Inferior parietal cortex (tissue), 1 donor: ENCODE measurements around the gene TAF4B.
"Not testable (repeated sequence)": the region's sequence is repeated elsewhere in the genome, so short reads cannot be mapped to it uniquely, and the experiment has no call there.

Experiments used
- DNase-seq: peaks from one replicate; pipeline ENCODE4 v3.0.0-alpha.2; 2016; ENCODE audit errors: extremely low spot score

Gene TAF4B

DNA sequence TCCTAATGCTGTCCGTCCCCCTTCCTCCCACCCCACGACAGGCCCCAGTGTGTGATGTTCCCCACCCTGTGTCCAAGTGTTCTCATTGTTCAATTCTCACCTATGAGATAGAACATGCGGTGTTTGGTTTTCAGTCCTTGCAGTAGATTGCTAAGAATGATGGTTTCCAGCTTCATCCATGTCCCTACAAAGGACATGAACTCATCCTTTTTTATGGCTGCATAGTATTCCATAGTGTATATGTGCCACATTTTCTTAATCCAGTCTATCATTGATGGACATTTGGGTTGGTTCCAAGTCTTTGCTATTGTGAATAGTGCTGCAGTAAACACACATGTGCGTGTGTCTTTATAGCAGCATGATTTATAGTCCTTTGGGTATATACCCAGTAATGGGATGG, 12.5 kb downstream of the TAF4B start:
- DNase-seq: not testable (repeated sequence)

DNA sequence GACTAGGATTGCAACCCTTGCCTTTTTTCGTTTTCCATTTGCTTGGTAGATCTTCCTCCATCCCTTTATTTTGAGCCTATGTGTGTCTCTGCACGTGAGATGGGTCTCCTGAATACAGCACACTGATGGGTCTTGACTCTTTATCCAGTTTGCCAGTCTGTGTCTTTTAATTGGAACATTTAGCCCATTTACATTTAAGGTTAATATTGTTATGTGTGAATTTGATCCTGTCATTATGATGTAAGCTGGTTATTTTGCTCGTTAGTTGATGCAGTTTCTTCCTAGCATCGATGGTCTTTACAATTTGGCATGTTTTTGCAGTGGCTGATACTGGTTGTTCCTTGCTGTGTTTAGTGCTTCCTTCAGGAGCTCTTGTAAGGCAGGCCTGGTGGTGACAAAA, 16.1 kb downstream of the TAF4B start:
- not testable (repeated sequence) for DNase-seq

DNA sequence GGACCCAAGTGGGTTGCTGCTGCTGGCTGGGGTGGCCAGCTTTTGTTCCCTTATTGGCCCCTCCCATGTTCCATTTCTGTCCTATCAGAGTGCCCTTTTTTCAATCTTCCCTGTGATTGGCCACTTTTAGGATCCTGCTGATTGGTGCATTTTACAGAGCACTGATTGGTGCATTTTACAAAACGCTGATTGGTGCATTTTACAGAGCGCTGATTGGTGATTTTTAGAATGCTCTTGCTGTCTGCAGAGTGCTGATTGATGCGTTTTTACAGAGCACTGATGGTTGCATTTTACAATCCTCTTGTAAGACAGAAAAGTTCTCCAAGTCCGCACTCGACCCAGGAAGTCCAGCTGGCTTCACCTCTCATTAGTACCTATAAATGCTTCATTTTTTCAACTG, 19.2 kb downstream of the TAF4B start:
- DNase-seq: not testable (repeated sequence)

DNA sequence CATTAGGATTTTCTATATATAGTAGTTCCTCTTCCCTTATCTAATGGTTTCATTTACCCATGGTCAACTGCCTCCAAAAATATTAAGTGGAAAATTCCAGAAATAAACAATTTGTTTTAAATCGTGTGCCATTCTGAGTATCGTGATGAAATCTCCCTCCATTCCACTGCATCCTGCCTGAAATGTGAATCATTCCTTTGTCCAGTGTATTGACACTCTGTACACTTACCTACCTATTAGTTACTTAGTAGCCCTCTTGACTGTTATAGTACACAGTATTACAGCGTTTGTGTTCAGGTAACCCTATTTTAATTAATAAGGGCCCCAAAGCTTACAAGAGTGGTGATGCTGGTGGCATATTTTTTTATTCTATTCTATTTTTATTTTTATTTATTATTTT, 26.2 kb downstream of the TAF4B start:
- DNase-seq: no peak

DNA sequence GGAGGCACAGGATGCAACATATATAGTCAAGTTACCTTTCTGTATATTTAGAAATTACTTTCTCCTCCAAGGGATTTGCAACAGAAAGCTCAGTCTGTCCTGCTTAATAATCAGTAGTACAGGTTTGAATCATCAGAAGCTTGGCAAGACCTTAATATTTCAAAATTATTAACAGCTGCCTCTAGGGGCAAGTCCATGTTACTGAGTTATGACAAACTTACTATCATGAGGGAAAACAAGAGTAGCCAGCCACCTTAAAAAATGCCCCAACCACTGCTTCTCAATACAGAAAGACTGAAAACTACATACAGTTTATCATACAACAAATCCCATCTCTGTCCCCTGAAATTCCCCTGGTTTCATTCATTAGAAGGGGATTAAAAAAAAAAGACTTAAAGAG, 28.6 kb downstream of the TAF4B start:
- DNase-seq: not testable (repeated sequence)

DNA sequence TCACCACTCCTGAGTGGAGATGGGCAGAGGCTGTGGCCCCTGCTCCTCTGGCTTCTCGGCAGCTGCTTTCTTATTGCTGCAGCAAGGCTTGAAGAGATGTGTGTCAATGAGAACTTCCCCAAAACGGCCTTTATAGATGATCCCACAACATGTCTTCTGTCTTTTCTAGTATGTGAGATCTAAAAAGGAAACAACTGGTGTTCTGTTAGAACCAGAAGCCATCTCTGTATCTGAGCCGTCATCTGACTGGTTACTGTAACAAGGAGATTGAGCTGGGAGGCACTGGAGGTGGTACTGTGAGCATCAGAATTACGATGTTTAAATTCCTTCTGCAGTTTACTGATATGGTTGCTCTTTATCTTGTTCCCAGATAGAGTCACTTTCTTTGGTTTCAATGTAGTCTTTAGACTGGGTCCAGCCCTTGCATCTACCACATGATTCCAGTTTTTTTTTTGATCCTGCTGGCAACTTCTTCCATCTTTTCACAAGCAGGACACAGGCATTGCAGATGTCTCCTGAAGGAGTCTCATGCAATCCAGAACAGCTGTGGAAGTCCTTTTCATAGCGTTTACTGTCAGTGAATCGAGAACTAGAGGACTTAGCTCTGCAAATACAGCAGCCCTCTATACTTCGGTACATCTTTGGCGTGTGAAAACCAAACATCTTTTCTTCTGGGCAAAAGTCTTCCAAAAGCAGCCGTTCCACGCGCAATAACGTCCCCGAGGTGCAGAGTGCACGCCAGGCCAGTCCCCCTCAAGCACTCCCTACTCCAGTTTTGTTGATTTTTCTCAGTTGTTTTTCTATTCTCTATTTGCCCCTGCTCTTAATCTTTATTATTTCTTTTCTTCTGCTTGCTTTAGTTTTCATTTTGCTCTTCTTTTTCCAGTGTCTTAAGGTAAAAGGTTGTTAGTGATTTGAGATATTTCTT, 29.7 kb downstream of the TAF4B start:
- DNase-seq: peak; percentile 29

DNA sequence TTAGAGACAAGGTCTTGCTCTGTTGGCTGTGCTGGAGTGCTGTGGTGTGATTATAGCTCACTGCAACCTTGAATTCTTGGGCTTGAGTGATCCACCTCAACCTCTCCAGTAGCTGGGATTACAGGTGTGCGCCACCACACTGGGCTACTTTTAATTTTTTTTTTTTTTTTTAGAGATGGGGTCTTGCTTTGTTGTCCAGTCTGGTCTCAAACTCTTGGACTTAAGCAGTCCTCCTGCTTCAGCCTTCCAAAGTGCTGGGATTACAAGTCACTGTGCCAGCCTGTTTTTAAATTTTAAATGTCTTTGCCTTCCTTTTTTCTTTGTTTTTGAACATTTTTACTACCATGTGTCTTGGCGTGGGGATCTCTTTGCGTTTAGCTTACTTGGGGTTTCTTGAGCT, 32.5 kb downstream of the TAF4B start:
- DNase-seq: no peak

DNA sequence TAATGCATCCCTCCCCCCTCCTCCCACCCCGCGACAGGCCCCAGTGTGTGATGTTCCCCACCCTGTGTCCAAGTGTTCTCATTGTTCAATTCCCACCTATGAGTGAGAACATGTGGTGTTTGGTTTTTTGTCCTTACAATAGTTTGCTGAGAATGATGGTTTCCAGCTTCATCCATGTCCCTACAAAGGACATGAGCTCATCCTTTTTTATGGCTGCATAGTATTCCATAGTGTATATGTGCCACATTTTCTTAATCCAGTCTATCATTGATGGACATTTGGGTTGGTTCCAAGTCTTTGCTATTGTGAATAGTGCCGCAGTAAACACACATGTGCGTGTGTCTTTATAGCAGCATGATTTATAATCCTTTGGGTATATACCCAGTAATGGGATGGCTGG, 33.2 kb downstream of the TAF4B start:
- not testable (repeated sequence) for DNase-seq

DNA sequence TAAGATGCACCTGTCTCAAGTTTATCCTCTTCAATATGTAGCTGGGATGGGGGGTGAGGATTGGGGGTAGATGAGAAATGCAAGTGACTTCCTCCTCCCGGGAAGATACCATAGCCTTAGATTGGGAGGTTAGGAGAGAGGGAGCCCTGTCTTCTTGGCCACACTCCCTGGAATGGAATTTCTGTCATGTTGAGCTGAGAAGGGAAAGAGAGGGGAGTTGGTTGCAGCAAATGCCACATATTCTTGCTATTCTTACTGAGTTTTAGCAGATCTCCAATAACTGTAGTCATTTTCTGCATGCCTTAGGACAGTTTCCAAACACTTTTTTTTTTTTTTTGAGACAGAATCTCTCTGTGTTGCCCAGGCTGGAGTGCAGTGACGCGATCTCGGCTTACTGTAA, 35.9 kb downstream of the TAF4B start:
- DNase-seq: no peak

DNA sequence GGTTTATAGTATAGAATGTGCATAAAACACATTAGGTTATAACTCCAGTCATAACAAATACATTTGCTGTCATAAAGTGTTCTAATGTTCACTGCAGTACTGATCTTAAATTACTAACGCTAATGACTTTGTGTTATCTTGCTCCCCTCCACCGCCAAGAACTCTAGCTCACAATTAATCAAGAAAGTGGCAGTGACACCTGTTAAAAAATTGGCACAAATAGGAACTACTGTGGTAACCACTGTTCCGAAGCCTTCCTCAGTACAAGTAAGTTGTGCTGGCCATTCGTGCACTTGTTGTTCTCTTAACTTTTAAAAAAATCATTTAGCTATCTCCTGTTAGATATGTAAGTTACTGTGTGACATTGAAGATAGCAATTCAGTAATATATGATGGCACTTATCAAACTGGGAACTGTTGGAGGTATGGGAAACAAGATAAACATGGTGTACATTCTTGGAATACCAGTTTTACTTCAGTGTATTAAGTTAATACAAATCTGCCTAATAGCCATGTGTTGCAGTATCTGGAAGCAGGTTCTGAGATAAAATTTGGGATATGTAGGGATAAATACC, 41.2 kb downstream of the TAF4B start:
- DNase-seq: no peak

DNA sequence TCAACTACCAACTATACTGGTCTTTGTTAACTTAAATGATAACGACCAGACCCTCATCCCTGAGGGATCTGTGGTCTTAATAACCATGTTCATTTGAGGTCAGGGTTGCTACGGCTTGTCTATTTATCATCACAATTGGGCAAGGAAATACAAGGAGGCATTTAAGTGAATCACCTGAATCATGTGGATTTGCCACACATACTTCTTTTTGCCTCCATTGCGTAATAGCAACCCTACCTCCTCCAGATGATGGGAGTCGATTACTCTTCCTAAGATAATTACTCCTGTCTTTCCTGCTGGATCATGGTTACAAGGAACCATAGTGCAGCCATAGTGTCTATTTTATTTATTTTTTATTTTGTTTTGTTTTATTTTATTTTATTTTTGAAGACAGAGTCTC, 42.2 kb downstream of the TAF4B start:
- no peak for DNase-seq

DNA sequence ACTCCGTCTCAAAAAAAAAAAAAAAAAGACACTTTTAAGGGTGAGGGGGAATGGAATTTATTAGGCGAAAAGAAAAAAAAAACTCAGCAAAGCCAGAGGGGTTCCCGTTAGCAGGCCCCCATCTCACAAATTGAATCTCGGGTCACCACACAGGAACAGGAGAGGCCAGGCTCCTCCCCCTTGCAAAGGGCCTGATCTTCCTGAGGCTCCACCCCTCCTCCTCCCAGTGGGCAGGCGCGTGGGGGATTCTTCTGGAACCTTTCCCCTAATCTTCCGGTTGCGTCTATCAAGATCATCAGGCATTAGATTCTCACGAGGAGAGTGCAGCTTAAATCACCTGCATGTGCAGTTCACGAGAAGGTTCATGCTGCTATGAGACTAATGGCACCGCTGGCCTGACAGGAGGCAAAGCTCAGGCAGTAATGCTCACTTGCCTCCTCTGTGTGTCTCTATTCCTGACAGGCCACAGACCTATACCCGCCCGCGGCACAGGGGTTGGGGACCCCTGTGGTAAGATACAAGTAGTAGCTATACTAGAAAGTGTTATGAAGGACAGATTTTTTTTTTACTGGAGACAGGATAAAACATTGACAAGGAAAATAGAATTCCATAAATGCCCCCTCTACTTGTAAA, 45.8 kb downstream of the TAF4B start:
- DNase-seq: no peak

DNA sequence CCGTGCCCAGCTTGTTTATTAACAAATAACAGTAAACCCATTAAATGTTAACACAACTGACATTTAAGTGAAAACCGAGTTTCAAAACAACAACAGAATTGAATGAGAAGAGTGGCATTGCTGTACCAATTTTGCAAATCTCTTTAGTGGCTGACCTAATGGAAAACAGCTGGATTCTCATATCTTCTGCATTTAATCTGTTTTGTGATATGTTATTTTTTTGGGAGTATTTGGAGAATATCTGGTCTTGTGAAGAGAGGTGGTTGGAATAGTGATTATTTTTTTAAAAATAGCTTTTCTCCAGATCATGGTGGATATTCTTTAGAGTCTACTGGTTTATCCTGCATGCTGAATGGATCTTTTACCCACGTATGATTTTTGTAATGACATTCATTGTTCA, 51.1 kb downstream of the TAF4B start:
- no peak for DNase-seq

DNA sequence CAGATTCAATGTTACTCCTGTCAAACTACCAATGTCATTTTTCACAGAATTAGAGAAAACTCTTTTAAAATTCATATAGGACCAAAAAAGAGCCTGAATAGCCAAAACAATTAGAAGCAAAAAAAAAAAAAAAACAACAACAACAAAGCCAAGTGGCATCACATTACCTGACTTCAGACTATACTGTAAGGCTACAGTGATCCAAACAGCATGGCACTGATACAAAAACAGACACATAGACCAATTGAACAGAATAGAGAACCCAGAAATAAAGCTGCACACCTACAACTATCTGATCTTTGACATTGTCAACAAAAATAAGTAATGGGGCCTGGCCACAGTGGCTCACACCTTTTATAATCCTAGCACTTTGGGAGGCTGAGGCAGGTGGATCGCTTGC, 53.2 kb downstream of the TAF4B start:
- DNase-seq: no peak

DNA sequence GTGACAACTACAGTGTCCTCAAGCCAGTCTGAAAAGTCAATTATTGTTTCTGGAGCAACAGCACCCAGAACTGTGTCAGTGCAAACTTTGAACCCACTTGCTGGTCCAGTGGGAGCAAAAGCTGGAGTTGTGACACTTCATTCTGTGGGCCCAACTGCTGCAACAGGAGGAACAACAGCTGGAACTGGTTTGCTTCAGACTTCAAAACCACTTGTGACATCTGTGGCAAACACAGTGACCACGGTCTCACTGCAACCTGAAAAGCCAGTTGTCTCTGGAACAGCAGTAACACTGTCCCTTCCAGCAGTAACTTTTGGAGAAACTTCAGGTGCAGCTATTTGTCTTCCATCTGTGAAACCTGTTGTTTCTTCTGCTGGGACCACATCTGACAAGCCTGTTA, 59.8 kb downstream of the TAF4B start:
- no peak for DNase-seq

DNA sequence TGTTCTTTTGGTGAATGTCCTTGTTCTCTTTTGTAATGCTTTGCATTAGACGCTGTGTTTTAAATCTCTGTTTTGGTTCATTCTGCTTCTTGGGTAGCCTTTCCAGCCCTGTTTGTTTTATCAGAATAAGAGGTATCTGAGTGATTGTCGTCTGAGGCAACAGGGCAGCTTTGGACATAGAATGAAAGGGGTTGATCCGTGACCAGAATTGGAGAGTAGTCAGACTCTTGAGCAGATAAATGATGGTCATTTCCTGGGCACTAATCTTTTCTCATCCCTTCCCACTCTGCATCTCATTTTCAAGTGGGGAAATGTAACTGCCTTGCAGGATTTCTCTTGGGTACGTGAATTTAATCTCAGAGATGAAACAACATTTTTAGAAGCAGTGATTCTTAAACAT, 61.4 kb downstream of the TAF4B start:
- no peak for DNase-seq

DNA sequence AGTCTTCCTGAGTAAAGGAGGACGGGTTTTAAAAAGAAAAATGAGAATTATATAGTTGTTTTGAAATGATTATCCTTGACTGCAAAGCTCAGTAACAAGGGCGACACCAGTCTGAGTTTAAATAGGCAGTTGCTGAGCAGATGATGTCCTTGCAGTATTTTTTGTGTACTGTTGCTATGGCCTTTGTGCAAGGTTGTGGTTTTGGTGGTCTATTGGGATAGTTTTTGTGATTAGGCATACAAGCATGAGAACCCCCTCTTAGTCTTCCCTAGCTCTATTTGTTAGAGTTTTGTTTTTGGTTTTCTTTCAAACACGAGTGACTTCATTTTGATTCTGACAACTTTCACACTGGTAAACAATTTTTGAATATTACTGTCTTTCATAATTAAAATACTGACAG, 64.1 kb downstream of the TAF4B start:
- no peak for DNase-seq

DNA sequence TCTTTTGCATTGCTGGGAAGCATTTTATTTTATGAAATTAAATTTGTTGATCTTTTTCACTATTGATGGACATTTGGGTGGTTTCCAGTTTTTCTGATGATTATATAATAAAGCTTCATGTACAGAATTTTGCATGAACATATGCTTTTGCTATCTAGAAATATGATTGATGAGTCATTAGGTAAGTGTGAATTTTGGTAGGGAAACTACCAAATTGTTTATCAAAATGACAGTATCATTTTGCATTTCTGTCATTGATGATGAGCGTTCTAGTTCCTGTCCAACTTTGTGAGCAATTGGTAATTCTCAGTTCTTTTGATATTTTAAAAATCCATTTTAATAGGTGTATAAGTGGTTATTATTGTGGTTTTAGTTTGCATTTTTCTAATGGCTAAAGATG, 67.7 kb downstream of the TAF4B start:
- no peak for DNase-seq

DNA sequence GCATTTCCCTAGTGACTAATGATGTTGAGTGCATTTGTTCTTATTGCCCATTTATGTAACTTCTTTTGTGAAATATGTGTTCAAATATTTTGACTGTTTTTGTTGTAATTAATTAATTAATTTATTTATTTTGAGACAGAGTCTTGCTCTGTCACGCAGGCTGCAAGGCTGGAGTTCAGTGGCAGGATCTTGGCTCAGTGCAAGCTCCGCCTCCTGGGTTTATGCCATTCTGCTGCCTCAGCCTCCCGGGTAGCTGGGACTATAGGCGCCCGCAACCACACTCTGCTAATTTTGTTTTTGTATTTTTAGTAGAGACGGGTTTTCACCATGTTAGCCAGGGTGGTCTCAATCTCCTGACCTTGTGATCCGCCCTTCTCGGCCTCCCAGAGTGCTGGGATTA, 71.9 kb downstream of the TAF4B start:
- no peak for DNase-seq

DNA sequence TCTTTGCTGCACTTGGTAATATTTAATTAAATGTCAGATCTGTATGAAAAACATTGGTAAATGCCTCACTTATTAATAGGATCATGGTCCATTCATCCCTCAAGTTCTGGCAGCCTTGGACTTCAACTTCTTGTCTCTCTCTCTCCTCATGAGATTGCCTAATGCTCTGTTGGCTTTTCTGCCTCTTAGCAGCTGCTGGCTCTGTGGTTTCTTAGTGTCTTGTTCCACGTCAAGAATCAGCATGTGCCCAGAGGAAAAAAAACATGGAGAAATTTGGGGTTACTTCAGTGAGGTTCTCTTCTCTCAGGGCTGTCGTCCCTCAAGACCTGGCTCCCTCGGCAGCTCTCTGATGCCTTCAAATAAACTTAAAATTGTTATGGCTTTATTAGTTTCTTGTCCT, 75.4 kb downstream of the TAF4B start:
- no peak for DNase-seq

DNA sequence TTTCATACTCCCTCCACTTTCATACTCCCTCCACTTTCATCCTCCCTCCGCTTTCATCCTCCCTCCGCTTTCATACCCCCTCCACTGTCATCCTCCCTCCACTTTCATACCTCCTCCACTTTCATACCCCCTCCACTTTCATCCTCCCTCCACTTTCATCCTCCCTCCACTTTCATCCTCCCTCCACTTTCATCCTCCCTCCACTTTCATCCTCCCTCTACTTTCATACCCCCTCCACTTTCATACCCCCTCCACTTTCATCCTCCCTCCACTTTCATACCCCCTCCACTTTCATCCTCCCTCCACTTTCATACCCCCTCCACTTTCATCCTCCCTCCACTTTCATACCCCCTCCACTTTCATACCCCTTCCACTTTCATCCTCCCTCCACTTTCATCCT, 77.0 kb downstream of the TAF4B start:
- DNase-seq: not testable (repeated sequence)

DNA sequence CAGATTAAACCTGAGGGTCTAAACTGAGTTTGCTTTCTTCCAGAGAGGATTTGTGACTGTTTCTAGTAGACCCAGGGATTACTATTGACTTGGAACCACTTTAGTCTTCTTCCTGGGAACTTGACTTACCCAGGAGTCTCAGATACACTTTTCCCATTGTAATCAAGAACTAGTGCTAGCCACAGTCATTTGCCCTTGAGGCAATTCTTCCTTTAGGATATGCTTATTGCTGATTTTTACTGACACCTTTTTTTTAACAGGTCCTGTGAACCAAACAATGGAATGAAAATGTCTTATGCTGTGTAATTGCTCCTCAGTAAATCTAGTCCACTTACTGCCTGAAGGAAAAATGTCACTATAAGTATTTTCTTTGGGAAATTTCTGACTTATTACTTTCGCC, 78.3 kb downstream of the TAF4B start:
- no peak for DNase-seq

DNA sequence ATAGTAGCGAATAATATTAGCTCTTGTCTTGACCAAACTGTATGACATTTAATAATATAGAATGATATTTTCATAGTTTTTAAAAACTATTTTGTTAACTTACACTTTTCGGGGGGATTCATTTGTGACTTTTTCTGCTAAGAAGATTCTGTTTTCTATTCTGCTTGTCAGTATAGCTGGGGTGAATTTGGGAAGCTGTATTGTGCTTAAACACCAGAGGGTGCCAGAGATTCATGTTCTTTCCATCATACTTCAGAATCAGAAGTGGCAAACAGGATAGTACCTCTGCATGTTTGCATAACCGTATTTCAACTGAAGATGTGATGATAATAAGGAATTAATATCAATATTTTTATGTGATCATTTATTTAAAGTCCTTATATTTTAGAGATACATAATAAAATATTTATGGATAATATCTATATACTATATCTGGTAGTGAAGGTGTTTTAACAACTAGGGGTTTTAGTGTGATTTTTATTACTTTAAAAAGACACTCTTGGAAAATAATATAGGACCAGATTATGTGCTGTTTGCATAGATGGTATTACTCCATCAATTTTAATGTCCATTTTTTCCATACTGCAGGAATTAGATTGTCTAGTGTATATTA, 81.0 kb downstream of the TAF4B start:
- DNase-seq: peak; percentile 78
